Measurements from ENCODE around the gene PSMD2.

GRCh38 chr3:184333190-184333589 lies 34.1 kb downstream of the PSMD2 start:
- TF ChIP-seq GATA2 (IDR thresholded peaks at IDR 0.05; ENCODE audit: low read depth, low read length) (no peak), GATA3 (IDR thresholded peaks at IDR 0.05; ENCODE audit: low read depth, low read length) (no peak)
